H4 (cell line): Measurements from ENCODE around the gene ATRX. TPM values are rescaled to one million over a fixed set of nuclear protein-coding genes. Genes with fewer than 3 reads are reported as not detected.
"Not testable (repeated sequence)": the region's sequence is repeated elsewhere in the genome, so short reads cannot be mapped to it uniquely, and the experiment has no call there.

Source experiments
- DNase-seq: peaks from one replicate; pipeline ENCODE4 v3.0.0-alpha.2; 2015; ENCODE audit warnings: low spot score
- total RNA-seq: library from RNA; depleted of rRNA; stranded (reverse); fragments of >200 nt; shearing (Covaris generic); gene quantifications from 2 replicates; pipeline ENCODE4 v1.2.3, GENCODE V29; 2014

The ATRX gene
- total RNA-seq, 1 experiment from 2014 or later = 42.5 TPM

GRCh38 chrX:77740376-77740905, 45.6 kb downstream of the ATRX start:
- DNase-seq = no peak

GRCh38 chrX:77733342-77733741, 52.7 kb downstream of the ATRX start:
- no peak for DNase-seq

GRCh38 chrX:77731821-77732419, 54.1 kb downstream of the ATRX start:
- DNase-seq = no peak

GRCh38 chrX:77726095-77726494, 59.9 kb downstream of the ATRX start:
- not testable (repeated sequence) for DNase-seq

GRCh38 chrX:77723681-77724080, 62.3 kb downstream of the ATRX start:
- DNase-seq = no peak

- no peak for DNase-seq
Measured at GRCh38 chrX:77719388-77719787, 66.6 kb downstream of the ATRX start.

GRCh38 chrX:77704881-77705280, 81.1 kb downstream of the ATRX start:
- no peak for DNase-seq

- DNase-seq = no peak
Measured at GRCh38 chrX:77698242-77698641, 87.8 kb downstream of the ATRX start.

- no peak for DNase-seq
Measured at GRCh38 chrX:77694491-77694890, 91.5 kb downstream of the ATRX start.

GRCh38 chrX:77693594-77693993, 92.4 kb downstream of the ATRX start:
- no peak for DNase-seq

- no peak for DNase-seq
Measured at GRCh38 chrX:77691916-77692315, 94.1 kb downstream of the ATRX start.

- DNase-seq = no peak
Measured at GRCh38 chrX:77689376-77689775, 96.6 kb downstream of the ATRX start.

- not testable (repeated sequence) for DNase-seq
Measured at GRCh38 chrX:77685683-77686082, 100.3 kb downstream of the ATRX start.

GRCh38 chrX:77679144-77679543, 106.9 kb downstream of the ATRX start:
- no peak for DNase-seq

GRCh38 chrX:77675986-77676385, 110.0 kb downstream of the ATRX start:
- DNase-seq = no peak

- peak; percentile 67 for DNase-seq
Measured at GRCh38 chrX:77668391-77669237, 117.4 kb downstream of the ATRX start.

- DNase-seq = no peak
Measured at GRCh38 chrX:77658886-77659285, 127.1 kb downstream of the ATRX start.

GRCh38 chrX:77652095-77652494, 133.9 kb downstream of the ATRX start:
- no peak for DNase-seq

GRCh38 chrX:77640702-77641101, 145.3 kb downstream of the ATRX start:
- DNase-seq = no peak

- DNase-seq = no peak
Measured at GRCh38 chrX:77639820-77640219, 146.2 kb downstream of the ATRX start.

GRCh38 chrX:77638397-77638796, 147.6 kb downstream of the ATRX start:
- DNase-seq = no peak

- DNase-seq = no peak
Measured at GRCh38 chrX:77635373-77635772, 150.6 kb downstream of the ATRX start.
